Measurements from ENCODE around the gene FGF22. TPM values are rescaled to one million over a fixed set of nuclear protein-coding genes. Genes with fewer than 3 reads are reported as not detected.

FGF22 gene
- total and polyA plus RNA-seq, 4 donors = 0.10 to 0.85 (median 0.34) TPM

- peaks cover 0 to 10% (median 3%) of the 10 kb centered on the region in 3 donors for H3K27me3 ChIP-seq (ENCODE audit: control insufficient read depth in 3 of 3, insufficient read depth in 3 of 3, low read length in 2 of 3)
- H3K36me3 ChIP-seq (ENCODE audit: control insufficient read depth in 4 of 4, insufficient read depth in 4 of 4, low read length in 4 of 4) = no peaks in the 10 kb centered on the region
- H3K9me3 ChIP-seq (ENCODE audit: control insufficient read depth in 4 of 4, insufficient read depth in 3 of 4, low read length in 3 of 4) = no peaks in the 10 kb centered on the region
- peaks cover 0 to 26% (median 12%) of the 10 kb centered on the region in 5 donors for H3K4me1 ChIP-seq (ENCODE audit: control insufficient read depth in 5 of 5, insufficient read depth in 5 of 5, low read length in 5 of 5)
- TF ChIP-seq CTCF (IDR thresholded peaks at IDR 0.05; ENCODE audit: control extremely low read depth, extremely low read depth) = no peak
- H3K9ac ChIP-seq (ENCODE audit: insufficient read depth in 1 of 2, low read length in 2 of 2) = no peak overlapping the region
- no peak overlapping the region for H3K27ac ChIP-seq (ENCODE audit: low read depth in 1 of 2, low read length in 1 of 2)
- ATAC-seq (ENCODE audit: insufficient read depth, low FRiP score) (no peak), DNase-seq (no peak)
- H3K4me3 ChIP-seq = no peak overlapping the region
- 57 to 73% methylated on average over 26 to 38 of the region's 38 CpGs for WGBS, 2 donors
These were observed 34.8 kb downstream of the FGF22 start for GRCh38 chr19:674282-675151.

GRCh38 chr19:676007-676338, 36.3 kb downstream of the FGF22 start:
- Histone ChIP-seq H3K9ac (ENCODE audit: insufficient read depth in 1 of 2, low read length in 2 of 2) (no peak overlapping the region), H3K4me1 (ENCODE audit: control insufficient read depth in 5 of 5, insufficient read depth in 5 of 5, low read length in 5 of 5) (peaks cover 0 to 27% (median 12%) of the 10 kb centered on the region in 5 donors), H3K36me3 (ENCODE audit: control insufficient read depth in 4 of 4, insufficient read depth in 4 of 4, low read length in 4 of 4) (no peaks in the 10 kb centered on the region), H3K27me3 (ENCODE audit: control insufficient read depth in 3 of 3, insufficient read depth in 3 of 3, low read length in 2 of 3) (peaks cover 0 to 10% (median 3%) of the 10 kb centered on the region in 3 donors), H3K27ac (ENCODE audit: low read depth in 1 of 2, low read length in 1 of 2) (peak overlapping the region; percentile 40 to 71), H3K4me3 (no peak overlapping the region), H3K9me3 (ENCODE audit: control insufficient read depth in 4 of 4, insufficient read depth in 3 of 4, low read length in 3 of 4) (no peaks in the 10 kb centered on the region)
- no peak for ATAC-seq (ENCODE audit: insufficient read depth, low FRiP score)
- DNase-seq = no peak
- no peak for TF ChIP-seq CTCF (IDR thresholded peaks at IDR 0.05; ENCODE audit: control extremely low read depth, extremely low read depth)
- WGBS, 2 donors = 6 to 9% methylated on average over 27 to 31 of the region's 31 CpGs

- no peaks in the 10 kb centered on the region for H3K9me3 ChIP-seq (ENCODE audit: control insufficient read depth in 4 of 4, insufficient read depth in 3 of 4, low read length in 3 of 4)
- ATAC-seq (ENCODE audit: insufficient read depth, low FRiP score) = no peak
- H3K4me1 ChIP-seq (ENCODE audit: control insufficient read depth in 5 of 5, insufficient read depth in 5 of 5, low read length in 5 of 5) = peaks cover 0 to 27% (median 12%) of the 10 kb centered on the region in 5 donors
- peak; percentile 36 to 54 (median 41) for DNase-seq
- H3K9ac ChIP-seq (ENCODE audit: insufficient read depth in 1 of 2, low read length in 2 of 2) = peak within 1 kb of the TSS in 1 of 2 donors; percentile 2
- no peak for TF ChIP-seq CTCF (IDR thresholded peaks at IDR 0.05; ENCODE audit: control extremely low read depth, extremely low read depth)
- H3K27ac ChIP-seq (ENCODE audit: low read depth in 1 of 2, low read length in 1 of 2) = peak within 1 kb of the TSS; percentile 90 to 92
- H3K36me3 ChIP-seq (ENCODE audit: control insufficient read depth in 4 of 4, insufficient read depth in 4 of 4, low read length in 4 of 4) = no peaks in the 10 kb centered on the region
- WGBS, 2 donors = 5 to 35% methylated on average over 19 to 63 of the region's 63 CpGs
- peaks cover 0 to 10% (median 3%) of the 10 kb centered on the region in 3 donors for H3K27me3 ChIP-seq (ENCODE audit: control insufficient read depth in 3 of 3, insufficient read depth in 3 of 3, low read length in 2 of 3)
- peak within 1 kb of the TSS; percentile 42 for H3K4me3 ChIP-seq
These were observed 36.8 kb downstream of the FGF22 start, which contains the start of gene FSTL3 for GRCh38 chr19:676339-677105. TSS of gene FSTL3 (plus strand) at chr19:676392. CDS start at chr19:676424, 32 bp downstream.

All from lung (tissue), 12 donors.